Panc1 (cell line): ENCODE measurements around the gene DCAF4.

Experiments
- POLR2AphosphoS5 ChIP-seq: IDR thresholded peaks from 2 replicates; pipeline ENCODE4 v1.6.1; 2012; ENCODE audit warnings: mild to moderate bottlenecking, low read depth, low read length, moderate library complexity
- TF ChIP-seq, protein P1 (sequence below): fragments of 450-650 bp; IDR thresholded peaks from 2 replicates; pipeline ENCODE4 v1.5.1; 2017; ENCODE audit warnings: mild to moderate bottlenecking

DNA sequence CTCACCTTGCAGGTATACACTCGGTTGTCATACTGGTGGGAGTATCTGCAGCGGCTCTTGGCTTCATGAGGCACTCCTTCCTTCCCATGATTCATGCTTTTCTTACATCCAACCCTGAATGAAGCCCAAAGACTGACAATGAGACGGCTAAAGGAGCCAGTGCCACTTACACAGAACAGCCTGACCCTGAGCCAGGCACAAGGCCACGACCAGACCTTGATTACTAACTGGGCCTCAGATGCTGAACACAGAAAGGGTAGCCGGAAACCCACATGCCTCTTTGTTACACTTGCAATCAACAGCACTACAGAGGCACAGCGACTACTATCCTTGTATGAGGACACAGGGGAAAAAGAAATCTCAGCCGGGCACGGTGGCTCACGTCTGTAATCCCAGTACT is 52.6 kb downstream of the DCAF4 start:
- TF ChIP-seq, protein P1, sequence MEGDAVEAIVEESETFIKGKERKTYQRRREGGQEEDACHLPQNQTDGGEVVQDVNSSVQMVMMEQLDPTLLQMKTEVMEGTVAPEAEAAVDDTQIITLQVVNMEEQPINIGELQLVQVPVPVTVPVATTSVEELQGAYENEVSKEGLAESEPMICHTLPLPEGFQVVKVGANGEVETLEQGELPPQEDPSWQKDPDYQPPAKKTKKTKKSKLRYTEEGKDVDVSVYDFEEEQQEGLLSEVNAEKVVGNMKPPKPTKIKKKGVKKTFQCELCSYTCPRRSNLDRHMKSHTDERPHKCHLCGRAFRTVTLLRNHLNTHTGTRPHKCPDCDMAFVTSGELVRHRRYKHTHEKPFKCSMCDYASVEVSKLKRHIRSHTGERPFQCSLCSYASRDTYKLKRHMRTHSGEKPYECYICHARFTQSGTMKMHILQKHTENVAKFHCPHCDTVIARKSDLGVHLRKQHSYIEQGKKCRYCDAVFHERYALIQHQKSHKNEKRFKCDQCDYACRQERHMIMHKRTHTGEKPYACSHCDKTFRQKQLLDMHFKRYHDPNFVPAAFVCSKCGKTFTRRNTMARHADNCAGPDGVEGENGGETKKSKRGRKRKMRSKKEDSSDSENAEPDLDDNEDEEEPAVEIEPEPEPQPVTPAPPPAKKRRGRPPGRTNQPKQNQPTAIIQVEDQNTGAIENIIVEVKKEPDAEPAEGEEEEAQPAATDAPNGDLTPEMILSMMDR, result no peak
- TF ChIP-seq POLR2AphosphoS5, result no peak
